Measurements from ENCODE around the gene TMEM132D.

TMEM132D gene

GRCh38 chr12:129670256-129670920 is 233.4 kb downstream of the TMEM132D start:
- no peaks in the 10 kb centered on the region for H3K27me3 ChIP-seq (ENCODE audit: control insufficient read depth, insufficient read depth, low read length)
- H3K4me1 ChIP-seq (ENCODE audit: control insufficient read depth, insufficient read depth, low read length), result no peaks in the 10 kb centered on the region
- no peaks in the 10 kb centered on the region for H3K36me3 ChIP-seq (ENCODE audit: control insufficient read depth, insufficient read depth, low read length)
- no peak overlapping the region for H3K9ac ChIP-seq (ENCODE audit: low read length)
- no peaks in the 10 kb centered on the region for H3K9me3 ChIP-seq (ENCODE audit: control insufficient read depth, low read length)
- no peak overlapping the region for H3K4me3 ChIP-seq (ENCODE audit: low read length)

GRCh38 chr12:129665414-129665813 is 238.4 kb downstream of the TMEM132D start:
- H3K36me3 ChIP-seq (ENCODE audit: control insufficient read depth, insufficient read depth, low read length), result no peaks in the 10 kb centered on the region
- no peaks in the 10 kb centered on the region for H3K4me1 ChIP-seq (ENCODE audit: control insufficient read depth, insufficient read depth, low read length)
- no peaks in the 10 kb centered on the region for H3K9me3 ChIP-seq (ENCODE audit: control insufficient read depth, low read length)
- no peak overlapping the region for H3K9ac ChIP-seq (ENCODE audit: low read length)
- no peak overlapping the region for H3K4me3 ChIP-seq (ENCODE audit: low read length)
- no peaks in the 10 kb centered on the region for H3K27me3 ChIP-seq (ENCODE audit: control insufficient read depth, insufficient read depth, low read length)

DNA sequence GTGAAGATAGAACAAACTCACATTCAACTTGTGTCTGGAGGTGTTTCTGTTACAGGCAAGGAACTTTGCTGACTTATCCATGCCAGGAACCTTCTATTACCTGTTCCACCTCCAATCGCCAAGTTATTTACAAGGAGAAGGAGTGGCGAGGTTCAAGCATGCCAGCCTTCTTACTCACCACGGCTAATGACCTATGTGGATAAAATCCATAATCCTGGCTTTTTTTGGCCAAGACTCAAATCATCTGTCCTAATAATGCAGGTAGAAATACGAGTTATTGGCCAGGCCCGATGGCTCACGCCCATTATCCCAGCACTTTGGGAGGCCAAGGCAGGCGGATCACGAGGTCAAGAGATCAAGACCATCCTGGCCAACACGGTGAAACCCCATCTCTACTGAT is 241.6 kb downstream of the TMEM132D start:
- Histone ChIP-seq H3K4me1 (ENCODE audit: control insufficient read depth, insufficient read depth, low read length) (no peaks in the 10 kb centered on the region), H3K9ac (ENCODE audit: low read length) (no peak overlapping the region)

GRCh38 chr12:129660946-129661345 is 242.9 kb downstream of the TMEM132D start:
- Histone ChIP-seq H3K9me3 (ENCODE audit: control insufficient read depth, low read length) (no peaks in the 10 kb centered on the region), H3K9ac (ENCODE audit: low read length) (no peak overlapping the region), H3K4me3 (ENCODE audit: low read length) (no peak overlapping the region), H3K36me3 (ENCODE audit: control insufficient read depth, insufficient read depth, low read length) (no peaks in the 10 kb centered on the region), H3K27me3 (ENCODE audit: control insufficient read depth, insufficient read depth, low read length) (no peaks in the 10 kb centered on the region), H3K4me1 (ENCODE audit: control insufficient read depth, insufficient read depth, low read length) (no peaks in the 10 kb centered on the region)

More for the DNA sequence above, 241.6 kb downstream of the TMEM132D start:
- no peak overlapping the region for H3K4me3 ChIP-seq (ENCODE audit: low read length)
- no peaks in the 10 kb centered on the region for H3K9me3 ChIP-seq (ENCODE audit: control insufficient read depth, low read length)
- H3K27me3 ChIP-seq (ENCODE audit: control insufficient read depth, insufficient read depth, low read length), result no peaks in the 10 kb centered on the region
- H3K36me3 ChIP-seq (ENCODE audit: control insufficient read depth, insufficient read depth, low read length), result no peaks in the 10 kb centered on the region

DNA sequence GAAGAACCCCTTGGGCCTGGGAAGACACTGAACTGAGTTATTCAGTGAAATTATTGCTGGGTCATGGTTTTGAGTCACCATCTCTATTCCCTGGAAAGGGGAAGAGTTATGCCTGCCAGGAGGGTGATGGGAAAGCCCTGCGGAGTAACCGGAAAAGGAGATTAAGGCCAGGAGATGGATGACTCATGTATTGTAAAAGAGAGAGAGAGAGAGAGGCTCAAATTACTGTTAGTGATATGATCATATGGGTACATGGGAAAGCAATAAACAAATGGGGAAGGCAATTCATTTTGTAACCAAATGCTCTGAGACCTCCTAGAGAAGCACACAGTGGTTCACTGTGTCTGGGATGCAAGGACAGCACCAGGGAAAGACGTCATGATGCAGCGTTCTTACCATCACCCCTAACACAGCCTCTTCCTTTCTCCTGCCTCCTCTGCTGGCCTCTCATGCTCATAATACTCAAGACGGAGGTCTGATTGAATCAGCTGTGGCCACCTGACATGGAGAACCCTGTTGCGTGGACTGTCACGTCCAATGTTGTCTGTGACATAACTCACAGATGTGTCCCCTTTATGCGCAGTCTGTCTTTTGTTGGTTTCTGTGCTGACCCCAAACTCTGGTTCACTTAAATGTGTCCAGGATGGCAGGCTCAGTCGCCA is 243.7 kb downstream of the TMEM132D start:
- no peak overlapping the region for H3K9ac ChIP-seq (ENCODE audit: low read length)
- H3K36me3 ChIP-seq (ENCODE audit: control insufficient read depth, insufficient read depth, low read length), result no peaks in the 10 kb centered on the region
- no peak overlapping the region for H3K4me3 ChIP-seq (ENCODE audit: low read length)
- H3K4me1 ChIP-seq (ENCODE audit: control insufficient read depth, insufficient read depth, low read length), result no peaks in the 10 kb centered on the region
- H3K27me3 ChIP-seq (ENCODE audit: control insufficient read depth, insufficient read depth, low read length), result no peaks in the 10 kb centered on the region
- H3K9me3 ChIP-seq (ENCODE audit: control insufficient read depth, low read length), result no peaks in the 10 kb centered on the region

DNA sequence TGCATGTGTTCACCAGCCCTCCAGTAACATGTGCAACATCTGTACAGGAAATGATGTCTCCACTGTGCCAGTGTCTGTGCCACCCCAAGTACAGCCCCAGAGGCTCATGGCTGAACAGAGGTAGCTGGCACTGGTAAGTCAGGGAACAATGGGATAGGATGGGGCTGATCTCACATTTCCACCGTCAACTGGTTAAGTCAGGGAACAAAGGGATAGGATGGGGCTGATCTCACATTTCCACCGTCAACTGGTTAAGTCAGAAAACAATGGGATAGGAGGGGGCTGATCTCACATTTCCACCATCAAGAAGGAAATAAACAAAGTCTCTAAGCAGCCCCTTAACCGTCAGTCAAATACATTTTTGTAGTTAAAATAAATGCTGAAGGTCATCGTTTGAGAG is 246.6 kb downstream of the TMEM132D start:
- no peaks in the 10 kb centered on the region for H3K4me1 ChIP-seq (ENCODE audit: control insufficient read depth, insufficient read depth, low read length)
- no peaks in the 10 kb centered on the region for H3K27me3 ChIP-seq (ENCODE audit: control insufficient read depth, insufficient read depth, low read length)
- no peak overlapping the region for H3K9ac ChIP-seq (ENCODE audit: low read length)
- no peaks in the 10 kb centered on the region for H3K9me3 ChIP-seq (ENCODE audit: control insufficient read depth, low read length)
- no peaks in the 10 kb centered on the region for H3K36me3 ChIP-seq (ENCODE audit: control insufficient read depth, insufficient read depth, low read length)
- H3K4me3 ChIP-seq (ENCODE audit: low read length), result no peak overlapping the region

DNA sequence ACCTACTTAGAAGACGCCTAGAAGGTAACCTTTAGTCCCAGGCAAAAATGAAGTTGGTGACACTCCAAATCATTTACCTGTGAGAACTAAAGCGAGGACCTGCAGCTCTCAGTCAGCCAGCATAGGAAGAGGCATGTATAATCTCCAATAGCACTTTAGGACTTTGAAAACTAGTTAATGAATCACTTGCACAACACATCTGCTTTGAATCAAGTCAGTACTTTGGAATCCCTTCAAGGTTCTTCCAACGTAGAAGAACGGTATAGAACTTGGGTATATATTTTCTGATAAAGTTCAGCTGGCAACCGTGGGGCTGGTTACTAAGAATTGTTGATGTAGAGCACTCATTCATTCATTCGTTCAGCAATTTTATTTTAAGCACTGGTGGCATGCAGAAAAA is 251.9 kb downstream of the TMEM132D start:
- Histone ChIP-seq H3K9me3 (ENCODE audit: control insufficient read depth, low read length) (no peaks in the 10 kb centered on the region), H3K36me3 (ENCODE audit: control insufficient read depth, insufficient read depth, low read length) (no peaks in the 10 kb centered on the region), H3K9ac (ENCODE audit: low read length) (no peak overlapping the region), H3K4me3 (ENCODE audit: low read length) (no peak overlapping the region), H3K27me3 (ENCODE audit: control insufficient read depth, insufficient read depth, low read length) (no peaks in the 10 kb centered on the region), H3K4me1 (ENCODE audit: control insufficient read depth, insufficient read depth, low read length) (no peaks in the 10 kb centered on the region)

DNA sequence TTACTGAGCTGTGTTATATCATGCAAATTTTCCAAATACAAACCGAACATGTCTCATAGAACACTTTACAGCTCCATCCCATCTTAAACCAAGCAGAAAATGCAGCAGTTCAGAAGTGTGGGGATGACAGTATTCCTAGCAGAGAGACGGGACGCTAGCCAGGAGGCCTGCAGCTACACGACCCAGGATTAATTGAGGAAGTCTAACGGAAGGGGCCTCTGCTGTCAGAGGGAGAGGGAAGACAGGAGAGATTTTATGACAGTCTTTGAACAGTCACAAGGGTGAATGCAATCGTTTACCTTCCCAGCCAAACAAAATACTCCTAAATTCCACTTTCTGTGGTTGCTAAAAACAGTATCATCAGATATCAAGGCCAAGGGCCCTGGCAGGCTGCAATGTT is 261.9 kb downstream of the TMEM132D start:
- no peaks in the 10 kb centered on the region for H3K36me3 ChIP-seq (ENCODE audit: control insufficient read depth, insufficient read depth, low read length)

GRCh38 chr12:129635021-129635685 is 268.7 kb downstream of the TMEM132D start:
- no peaks in the 10 kb centered on the region for H3K9me3 ChIP-seq (ENCODE audit: control insufficient read depth, low read length)
- H3K9ac ChIP-seq (ENCODE audit: low read length), result no peak overlapping the region

More for the DNA sequence above, 261.9 kb downstream of the TMEM132D start:
- no peaks in the 10 kb centered on the region for H3K4me1 ChIP-seq (ENCODE audit: control insufficient read depth, insufficient read depth, low read length)
- no peaks in the 10 kb centered on the region for H3K27me3 ChIP-seq (ENCODE audit: control insufficient read depth, insufficient read depth, low read length)
- H3K4me3 ChIP-seq (ENCODE audit: low read length), result no peak overlapping the region
- no peaks in the 10 kb centered on the region for H3K9me3 ChIP-seq (ENCODE audit: control insufficient read depth, low read length)
- no peak overlapping the region for H3K9ac ChIP-seq (ENCODE audit: low read length)

DNA sequence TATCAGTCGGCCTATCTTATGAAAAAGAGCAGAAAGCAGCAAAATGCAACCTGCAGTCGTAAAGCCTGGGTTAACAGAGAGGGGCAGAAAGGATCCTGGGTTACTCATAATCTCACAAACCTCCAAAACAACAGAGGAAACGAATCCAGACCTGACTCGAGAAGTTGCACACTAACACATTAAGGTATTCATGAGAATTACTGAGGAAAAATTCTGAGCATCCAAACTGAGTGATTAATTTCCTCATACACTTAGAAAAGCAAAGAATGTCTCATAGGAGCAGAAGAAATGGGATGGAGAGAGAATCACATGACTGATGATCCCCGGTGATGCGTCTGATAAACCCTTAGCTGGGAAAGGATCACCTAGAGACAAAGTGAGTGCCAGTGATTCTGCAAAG is 272.5 kb downstream of the TMEM132D start:
- Histone ChIP-seq H3K9ac (ENCODE audit: low read length) (no peak overlapping the region), H3K27me3 (ENCODE audit: control insufficient read depth, insufficient read depth, low read length) (no peaks in the 10 kb centered on the region), H3K4me1 (ENCODE audit: control insufficient read depth, insufficient read depth, low read length) (no peaks in the 10 kb centered on the region), H3K9me3 (ENCODE audit: control insufficient read depth, low read length) (no peaks in the 10 kb centered on the region), H3K36me3 (ENCODE audit: control insufficient read depth, insufficient read depth, low read length) (no peaks in the 10 kb centered on the region), H3K4me3 (ENCODE audit: low read length) (no peak overlapping the region)

More at GRCh38 chr12:129635021-129635685, 268.7 kb downstream of the TMEM132D start:
- Histone ChIP-seq H3K27me3 (ENCODE audit: control insufficient read depth, insufficient read depth, low read length) (no peaks in the 10 kb centered on the region), H3K36me3 (ENCODE audit: control insufficient read depth, insufficient read depth, low read length) (no peaks in the 10 kb centered on the region), H3K4me3 (ENCODE audit: low read length) (no peak overlapping the region), H3K4me1 (ENCODE audit: control insufficient read depth, insufficient read depth, low read length) (no peaks in the 10 kb centered on the region)

GRCh38 chr12:129629901-129630300 is 273.9 kb downstream of the TMEM132D start:
- Histone ChIP-seq H3K9me3 (ENCODE audit: control insufficient read depth, low read length) (no peaks in the 10 kb centered on the region), H3K9ac (ENCODE audit: low read length) (no peak overlapping the region), H3K36me3 (ENCODE audit: control insufficient read depth, insufficient read depth, low read length) (no peaks in the 10 kb centered on the region), H3K4me1 (ENCODE audit: control insufficient read depth, insufficient read depth, low read length) (no peaks in the 10 kb centered on the region), H3K4me3 (ENCODE audit: low read length) (no peak overlapping the region), H3K27me3 (ENCODE audit: control insufficient read depth, insufficient read depth, low read length) (no peaks in the 10 kb centered on the region)

DNA sequence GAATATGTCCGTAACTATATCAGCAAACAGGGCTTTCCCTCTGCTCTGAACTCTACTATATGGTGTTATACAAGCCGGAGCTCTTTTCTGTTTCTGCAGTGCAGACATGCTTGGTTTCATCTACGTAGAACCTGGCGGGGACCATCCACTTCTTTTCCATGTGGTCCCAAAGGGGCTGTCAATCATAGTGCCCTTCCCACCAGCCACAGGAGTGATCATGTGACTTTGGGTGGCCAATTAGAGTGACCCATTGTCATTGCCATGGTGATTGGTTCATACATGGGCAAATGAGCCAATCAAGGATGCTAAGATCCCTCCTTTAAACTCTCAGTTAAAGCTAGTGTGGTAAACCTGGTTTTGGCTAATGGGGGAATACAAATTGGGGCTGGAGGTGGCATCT is 281.3 kb downstream of the TMEM132D start:
- no peaks in the 10 kb centered on the region for H3K9me3 ChIP-seq (ENCODE audit: control insufficient read depth, low read length)
- no peaks in the 10 kb centered on the region for H3K4me1 ChIP-seq (ENCODE audit: control insufficient read depth, insufficient read depth, low read length)
- H3K27me3 ChIP-seq (ENCODE audit: control insufficient read depth, insufficient read depth, low read length), result no peaks in the 10 kb centered on the region
- no peak overlapping the region for H3K9ac ChIP-seq (ENCODE audit: low read length)
- no peaks in the 10 kb centered on the region for H3K36me3 ChIP-seq (ENCODE audit: control insufficient read depth, insufficient read depth, low read length)
- H3K4me3 ChIP-seq (ENCODE audit: low read length), result no peak overlapping the region
